Measurements from ENCODE around the gene TBC1D17. TPM values are rescaled to one million over a fixed set of nuclear protein-coding genes. Genes with fewer than 3 reads are reported as not detected.

The TBC1D17 gene
- total and polyA plus RNA-seq, 2 of the 13 experiments (the other 11 are each of a cell fraction or from before 2014, with no cell fraction given) = 9.7 to 16.9 TPM

GRCh38 chr19:49869484-49870308 is 7.8 kb upstream of the TBC1D17 start (continued):
- TF ChIP-seq ZNF569 (CRISPR knock-in tag; IDR thresholded peaks at IDR 0.05; ENCODE audit: borderline replicate concordance) (no peak), ZBTB8A (CRISPR knock-in tag; IDR thresholded peaks at IDR 0.05; ENCODE audit: borderline replicate concordance, low read depth) (no peak), SNRNP70 (IDR thresholded peaks at IDR 0.05; ENCODE audit: low read depth, low read length) (no peak), CREM (IDR thresholded peaks at IDR 0.05) (peak; percentile 82), CREM (CRISPR knock-in tag; IDR thresholded peaks at IDR 0.05) (no peak), SKI (IDR thresholded peaks at IDR 0.05; ENCODE audit: partially characterized antibody) (no peak), MTF1 (CRISPR knock-in tag; IDR thresholded peaks at IDR 0.05) (0 out of 2 replicates have a peak, but pooled peaks have one; percentile 51), DDIT3 (CRISPR knock-in tag; IDR thresholded peaks at IDR 0.05) (no peak), BORCS8-MEF2B (CRISPR knock-in tag; IDR thresholded peaks at IDR 0.05) (0 out of 2 replicates have a peak, but pooled peaks have one; percentile 7), ZNF468 (CRISPR knock-in tag; IDR thresholded peaks at IDR 0.05) (no peak), ZNF138 (CRISPR knock-in tag; IDR thresholded peaks at IDR 0.05; ENCODE audit: low read depth) (no peak), PAWR (CRISPR knock-in tag; IDR thresholded peaks at IDR 0.05; ENCODE audit: borderline replicate concordance) (no peak), HNRNPL (IDR thresholded peaks at IDR 0.05; ENCODE audit: low read depth, low read length) (peak; percentile 82), ZNF24 (IDR thresholded peaks at IDR 0.05) (no peak), ASH2L (IDR thresholded peaks at IDR 0.05; ENCODE audit: insufficient read length, low read depth, low read length) (no peak), KDM5A (IDR thresholded peaks at IDR 0.05; ENCODE audit: borderline replicate concordance, low read length) (peak; percentile 32; the same call in 1 of the 2 replicates), FOXA1 (IDR thresholded peaks at IDR 0.05) (no peak), FOXA1 (CRISPR knock-in tag; IDR thresholded peaks at IDR 0.05) (no peak), ZFP41 (CRISPR knock-in tag; IDR thresholded peaks at IDR 0.05; ENCODE audit: borderline replicate concordance) (peak; percentile 77; the same call in 1 of the 2 replicates), PLRG1 (conservative IDR thresholded peaks at IDR 0.05) (no peak), TEAD3 (CRISPR knock-in tag; optimal IDR thresholded peaks at IDR 0.05; ENCODE audit: borderline replicate concordance) (peak; percentile 60), ZNF616 (CRISPR knock-in tag; IDR thresholded peaks at IDR 0.05; ENCODE audit: low read depth) (peak; percentile 83; the same call in 1 of the 2 replicates), ZNF672 (CRISPR knock-in tag; IDR thresholded peaks at IDR 0.05) (no peak), ZNF607 (CRISPR knock-in tag; IDR thresholded peaks at IDR 0.05; ENCODE audit: borderline replicate concordance) (no peak), ARNT2 (CRISPR knock-in tag; IDR thresholded peaks at IDR 0.05; ENCODE audit: low read depth) (no peak), EED (CRISPR knock-in tag; IDR thresholded peaks at IDR 0.05) (peak; percentile 41; the same call in 1 of the 2 replicates), ZNF788 (CRISPR knock-in tag; IDR thresholded peaks at IDR 0.05; ENCODE audit: borderline replicate concordance) (no peak), ZNF263 (CRISPR knock-in tag; IDR thresholded peaks at IDR 0.05) (no peak; the same call in 1 of the 2 replicates)
- TF ChIP-seq, protein P1, sequence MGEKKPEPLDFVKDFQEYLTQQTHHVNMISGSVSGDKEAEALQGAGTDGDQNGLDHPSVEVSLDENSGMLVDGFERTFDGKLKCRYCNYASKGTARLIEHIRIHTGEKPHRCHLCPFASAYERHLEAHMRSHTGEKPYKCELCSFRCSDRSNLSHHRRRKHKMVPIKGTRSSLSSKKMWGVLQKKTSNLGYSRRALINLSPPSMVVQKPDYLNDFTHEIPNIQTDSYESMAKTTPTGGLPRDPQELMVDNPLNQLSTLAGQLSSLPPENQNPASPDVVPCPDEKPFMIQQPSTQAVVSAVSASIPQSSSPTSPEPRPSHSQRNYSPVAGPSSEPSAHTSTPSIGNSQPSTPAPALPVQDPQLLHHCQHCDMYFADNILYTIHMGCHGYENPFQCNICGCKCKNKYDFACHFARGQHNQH (CRISPR knock-in tag; IDR thresholded peaks at IDR 0.05) = peak; percentile 68
- TF ChIP-seq, protein P2, sequence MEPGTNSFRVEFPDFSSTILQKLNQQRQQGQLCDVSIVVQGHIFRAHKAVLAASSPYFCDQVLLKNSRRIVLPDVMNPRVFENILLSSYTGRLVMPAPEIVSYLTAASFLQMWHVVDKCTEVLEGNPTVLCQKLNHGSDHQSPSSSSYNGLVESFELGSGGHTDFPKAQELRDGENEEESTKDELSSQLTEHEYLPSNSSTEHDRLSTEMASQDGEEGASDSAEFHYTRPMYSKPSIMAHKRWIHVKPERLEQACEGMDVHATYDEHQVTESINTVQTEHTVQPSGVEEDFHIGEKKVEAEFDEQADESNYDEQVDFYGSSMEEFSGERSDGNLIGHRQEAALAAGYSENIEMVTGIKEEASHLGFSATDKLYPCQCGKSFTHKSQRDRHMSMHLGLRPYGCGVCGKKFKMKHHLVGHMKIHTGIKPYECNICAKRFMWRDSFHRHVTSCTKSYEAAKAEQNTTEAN (CRISPR knock-in tag; conservative IDR thresholded peaks at IDR 0.05) = 0 out of 2 replicates have a peak, but pooled peaks have one; percentile 55
